ENCODE results near the gene URB1. TPM values are rescaled to one million over a fixed set of nuclear protein-coding genes. Genes with fewer than 3 reads are reported as not detected.

Gene URB1
- total and polyA plus RNA-seq, 2 of the 8 experiments (the other 6 are each of a cell fraction or from before 2014, with no cell fraction given): 8.1 to 28.9 TPM

- no peak overlapping the region for H3K4me2 ChIP-seq (ENCODE audit: insufficient read depth in 1 of 2, low read depth in 2 of 2, low read length in 2 of 2)
- H3K14ac ChIP-seq (ENCODE audit: insufficient read length): no peak overlapping the region
- no peak overlapping the region for H3K9ac ChIP-seq (replicated peaks in 1 of 4; ENCODE audit: extremely low read depth in 1 of 4, low read depth in 3 of 4, low read length in 3 of 4)
- no peak overlapping the region for H3K4me3 ChIP-seq (ENCODE audit: extremely low read depth in 1 of 4, insufficient read depth in 2 of 4, low read depth in 3 of 4, low read length in 4 of 4)
- POLR2A ChIA-PET (ENCODE audit: partially characterized antibody): no interaction called here
- H2BK12ac ChIP-seq (ENCODE audit: low read depth, low read length): no peak overlapping the region
- FAIRE-seq: no peak
- no peak overlapping the region for H2AK5ac ChIP-seq (ENCODE audit: low read depth, low read length)
- no peaks in the 10 kb centered on the region for H3K4me1 ChIP-seq (replicated peaks in 1 of 4; ENCODE audit: control insufficient read depth in 3 of 4, insufficient read depth in 4 of 4, low read length in 3 of 4)
- H4K5ac ChIP-seq (ENCODE audit: insufficient read length, low read depth, low read length): no peak overlapping the region
- H2BK15ac ChIP-seq (ENCODE audit: low read length): no peak overlapping the region
- no peak overlapping the region for H2AFZ ChIP-seq (ENCODE audit: low read length)
- H3K27me3 ChIP-seq (replicated peaks in 1 of 4; ENCODE audit: control insufficient read depth in 3 of 4, extremely low read depth in 1 of 4, insufficient read depth in 3 of 4, low read length in 3 of 4): no peaks in the 10 kb centered on the region
- no peak overlapping the region for H4K91ac ChIP-seq (replicated peaks; ENCODE audit: insufficient read length, low read length)
- no peaks in the 10 kb centered on the region for H3K9me3 ChIP-seq (ENCODE audit: insufficient read depth in 2 of 2, low read depth in 1 of 2, low read length in 1 of 2)
- H3K27ac ChIP-seq (ENCODE audit: low read depth, low read length): no peak overlapping the region
- H3K79me1 ChIP-seq (ENCODE audit: low read depth, low read length): no peaks in the 10 kb centered on the region
- no peak overlapping the region for H2BK20ac ChIP-seq (ENCODE audit: low read length)
- no peak overlapping the region for H2BK120ac ChIP-seq (replicated peaks; ENCODE audit: low read depth, low read length)
- no peaks in the 10 kb centered on the region for H3K23me2 ChIP-seq (ENCODE audit: low read depth, low read length)
- no peaks in the 10 kb centered on the region for H3K79me2 ChIP-seq (ENCODE audit: control insufficient read depth in 1 of 2, insufficient read depth in 2 of 2, low read length in 2 of 2)
- no peak for DNase-seq (ENCODE audit: low read depth in 1 of 2, low spot score in 2 of 2)
- no peak overlapping the region for H3K56ac ChIP-seq (replicated peaks; ENCODE audit: insufficient read length, low read depth, low read length)
- H2BK5ac ChIP-seq (ENCODE audit: low read depth, low read length): no peak overlapping the region
- peaks cover 40 to 89% (median 73%) of the 10 kb centered on the region in 4 experiments for H3K36me3 ChIP-seq (ENCODE audit: control insufficient read depth in 2 of 4, insufficient read depth in 4 of 4, low read length in 3 of 4)
- CTCF ChIA-PET (ENCODE audit: partially characterized antibody): interaction anchor here (1.4 kb wide), 2 partner anchors 11 to 15 kb away, joined by 3 to 5 read pairs; no protein-coding TSS in a partner anchor
- H3K23ac ChIP-seq (ENCODE audit: insufficient read length): no peak overlapping the region
- no peak overlapping the region; the same call in 1 of the 2 replicates for H4K8ac ChIP-seq (ENCODE audit: extremely low read depth, insufficient read depth, low read length)
- no peak overlapping the region for H3K4ac ChIP-seq (replicated peaks; ENCODE audit: insufficient read length, low read depth, low read length)
- peaks cover 5 to 7% of the 10 kb centered on the region in 2 experiments for H4K20me1 ChIP-seq (replicated peaks in 1 of 2; ENCODE audit: control insufficient read depth in 1 of 2, insufficient read depth in 2 of 2, low read length in 2 of 2)
- no peak for TF ChIP-seq CTCF (IDR thresholded peaks at IDR 0.05; ENCODE audit: control extremely low read depth in 1 of 3, insufficient read depth in 1 of 3, low read depth in 1 of 3, low read length in 3 of 3)
- H3K18ac ChIP-seq (ENCODE audit: extremely low read depth, low read length): no peak overlapping the region
- 94% methylated on average over 12 of the region's 12 CpGs; no CpG with 5 or more reads in 1 of the 2 experiments for WGBS, 2 experiments (ENCODE audit: extremely low coverage in 1 of 2, insufficient coverage in 1 of 2, insufficient read length in 1 of 2, insufficient replicate concordance in 2 of 2, low coverage in 1 of 2, low lambda C conversion rate in 2 of 2, missing lambda C conversion rate in 1 of 2)
Observed at GRCh38 chr21:32347351-32347750, 45.5 kb downstream of the URB1 start.
